Eye (tissue), 1 donor: ENCODE measurements around the gene GRB10.

Source experiments
- DNase-seq: peaks from one replicate; pipeline ENCODE4 v3.0.0-alpha.2; 2015

Gene GRB10

GRCh38 chr7:50667338-50667737, 115.4 kb downstream of the GRB10 start:
- no peak for DNase-seq

- DNase-seq: no peak
Measured at GRCh38 chr7:50666124-50666496, 116.6 kb downstream of the GRB10 start.

GRCh38 chr7:50665403-50666123, 117.1 kb downstream of the GRB10 start:
- DNase-seq: no peak

- DNase-seq: no peak
Measured at GRCh38 chr7:50664937-50665336, 117.8 kb downstream of the GRB10 start.

- no peak for DNase-seq
Measured at GRCh38 chr7:50664461-50664922, 118.2 kb downstream of the GRB10 start.

GRCh38 chr7:50663396-50664102, 119.1 kb downstream of the GRB10 start:
- no peak for DNase-seq

GRCh38 chr7:50662996-50663395, 119.7 kb downstream of the GRB10 start:
- no peak for DNase-seq

- no peak for DNase-seq
Measured at GRCh38 chr7:50662041-50662694, 120.5 kb downstream of the GRB10 start.

- DNase-seq: no peak
Measured at GRCh38 chr7:50661345-50662040, 121.2 kb downstream of the GRB10 start.

- DNase-seq: no peak
Measured at GRCh38 chr7:50660830-50661175, 121.9 kb downstream of the GRB10 start.

GRCh38 chr7:50660040-50660829, 122.5 kb downstream of the GRB10 start:
- DNase-seq: no peak

GRCh38 chr7:50659329-50659965, 123.2 kb downstream of the GRB10 start:
- no peak for DNase-seq

- DNase-seq: no peak
Measured at GRCh38 chr7:50658696-50659095, 124.0 kb downstream of the GRB10 start.

GRCh38 chr7:50657912-50658311, 124.8 kb downstream of the GRB10 start:
- DNase-seq: no peak

- DNase-seq: no peak
Measured at GRCh38 chr7:50657341-50657873, 125.3 kb downstream of the GRB10 start.

GRCh38 chr7:50656141-50656895, 126.4 kb downstream of the GRB10 start:
- DNase-seq: no peak

GRCh38 chr7:50655490-50655889, 127.2 kb downstream of the GRB10 start:
- DNase-seq: no peak

- no peak for DNase-seq
Measured at GRCh38 chr7:50655020-50655419, 127.7 kb downstream of the GRB10 start.

GRCh38 chr7:50653981-50654425, 128.7 kb downstream of the GRB10 start:
- no peak for DNase-seq

GRCh38 chr7:50653126-50653864, 129.4 kb downstream of the GRB10 start:
- DNase-seq: no peak
